Peyer's patch (tissue), 4 donors: ENCODE data around the gene SPATA20. TPM values are rescaled to one million over a fixed set of nuclear protein-coding genes. Genes with fewer than 3 reads are reported as not detected.

Source experiments
- DNase-seq, 3 donors: peaks; one replicate each; pipeline ENCODE4 v3.0.0-alpha.2; 2017 to 2019
- H3K27ac ChIP-seq, 4 donors: fragments of 200-600 bp; sonication (generic); one replicate each; pipeline ENCODE4 v1.5.1; 2016 to 2019
- H3K27me3 ChIP-seq, 2 donors: fragments of 200-600 bp; sonication (generic); one replicate each; pipeline ENCODE4 v1.5.1; 2019
- H3K36me3 ChIP-seq, 3 donors: fragments of 200-600 bp; sonication (generic); one replicate each; pipeline ENCODE4 v1.5.1; 2016 to 2019
- H3K4me1 ChIP-seq, 4 donors: fragments of 200-600 bp; sonication (generic); one replicate each; pipeline ENCODE4 v1.5.1; 2016 to 2019
- H3K4me3 ChIP-seq, 4 donors: fragments of 200-600 bp; sonication (generic); 1 replicate in 3 of 4; 2 replicates in 1 of 4; pipeline ENCODE4 v1.5.1; 2016 to 2019; ENCODE audit warnings: mild to moderate bottlenecking in 1 of 4
- H3K9me3 ChIP-seq, 4 donors: fragments of 200-600 bp; sonication (generic); one replicate each; pipeline ENCODE4 v1.5.1; 2016 to 2019; ENCODE audit warnings: mild to moderate bottlenecking in 1 of 4
- POLR2A ChIP-seq, 2 donors: fragments of 450-650 bp; IDR thresholded peaks; one replicate each; pipeline ENCODE4 v1.5.1; 2017; ENCODE audit warnings: antibody characterized with exemption in 2 of 2, mild to moderate bottlenecking in 2 of 2, moderate library complexity in 2 of 2
- total RNA-seq, 4 donors: library from RNA; depleted of rRNA; stranded (reverse); fragments of >200 nt; gene quantifications; one replicate each; pipeline ENCODE4 v1.1.0, GENCODE V29; 2016
- TF ChIP-seq, protein P1 (sequence below), 6 experiments: fragments of 450-650 bp in 4 of 6; fragments of 200-600 bp in 2 of 6; sonication (generic) in 1 of 6; IDR thresholded peaks; one replicate each; pipeline ENCODE4 v1.5.1; 2017 to 2019; ENCODE audit warnings: antibody characterized with exemption in 6 of 6, mild to moderate bottlenecking in 3 of 6, moderate library complexity in 1 of 6

The SPATA20 gene
- total RNA-seq, 4 donors from 2014 or later = 75.1 to 125 (median 110) TPM

DNA sequence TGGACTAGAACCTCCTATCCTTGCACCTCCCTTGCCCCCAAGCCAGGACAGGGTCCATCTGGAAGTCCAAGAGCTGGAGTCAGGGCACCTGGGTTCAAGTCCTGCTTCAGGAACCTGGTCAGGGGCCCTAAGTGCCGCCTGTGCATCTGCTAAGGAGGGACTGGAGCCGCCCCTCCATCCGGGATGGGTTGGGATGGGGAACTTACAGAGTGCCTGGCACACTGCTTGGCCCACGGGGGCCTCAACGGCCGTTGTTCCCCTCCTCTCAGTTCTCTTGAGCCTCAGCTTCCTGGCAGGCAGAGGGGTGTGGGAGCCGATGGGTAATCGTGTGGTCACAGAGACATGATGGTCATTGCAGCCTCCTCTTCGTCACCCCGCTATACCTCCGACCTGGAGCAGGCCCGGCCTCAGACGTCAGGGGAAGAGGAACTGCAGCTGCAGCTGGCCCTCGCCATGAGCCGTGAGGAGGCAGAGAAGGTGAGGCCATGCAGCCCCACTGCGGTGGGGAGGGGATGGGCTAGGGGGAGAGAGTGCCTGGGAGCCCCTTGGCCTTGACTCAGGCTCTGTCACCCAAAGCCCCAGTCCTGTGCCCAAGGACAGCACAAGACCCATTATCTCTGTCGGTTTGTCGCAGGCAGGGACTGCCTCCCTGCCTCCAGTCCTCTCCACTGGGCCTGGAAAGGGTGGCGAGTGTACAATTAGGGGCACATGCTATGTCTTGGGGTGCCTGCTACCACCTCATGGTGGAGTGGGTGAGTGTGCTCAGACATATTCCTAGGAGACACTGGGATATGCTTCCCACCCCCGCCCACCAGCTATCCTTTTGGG lies 9.0 kb upstream of the SPATA20 start:
- DNase-seq = no peak
- no peak for TF ChIP-seq POLR2A (IDR thresholded peaks at IDR 0.05)
- TF ChIP-seq, protein P1, sequence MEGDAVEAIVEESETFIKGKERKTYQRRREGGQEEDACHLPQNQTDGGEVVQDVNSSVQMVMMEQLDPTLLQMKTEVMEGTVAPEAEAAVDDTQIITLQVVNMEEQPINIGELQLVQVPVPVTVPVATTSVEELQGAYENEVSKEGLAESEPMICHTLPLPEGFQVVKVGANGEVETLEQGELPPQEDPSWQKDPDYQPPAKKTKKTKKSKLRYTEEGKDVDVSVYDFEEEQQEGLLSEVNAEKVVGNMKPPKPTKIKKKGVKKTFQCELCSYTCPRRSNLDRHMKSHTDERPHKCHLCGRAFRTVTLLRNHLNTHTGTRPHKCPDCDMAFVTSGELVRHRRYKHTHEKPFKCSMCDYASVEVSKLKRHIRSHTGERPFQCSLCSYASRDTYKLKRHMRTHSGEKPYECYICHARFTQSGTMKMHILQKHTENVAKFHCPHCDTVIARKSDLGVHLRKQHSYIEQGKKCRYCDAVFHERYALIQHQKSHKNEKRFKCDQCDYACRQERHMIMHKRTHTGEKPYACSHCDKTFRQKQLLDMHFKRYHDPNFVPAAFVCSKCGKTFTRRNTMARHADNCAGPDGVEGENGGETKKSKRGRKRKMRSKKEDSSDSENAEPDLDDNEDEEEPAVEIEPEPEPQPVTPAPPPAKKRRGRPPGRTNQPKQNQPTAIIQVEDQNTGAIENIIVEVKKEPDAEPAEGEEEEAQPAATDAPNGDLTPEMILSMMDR (IDR thresholded peaks at IDR 0.05) = no peak
- Histone ChIP-seq H3K36me3 (no peaks in the 10 kb centered on the region), H3K27ac (peak overlapping the region in 3 of 4 donors; percentile 9 to 88 (median 57)), H3K9me3 (no peaks in the 10 kb centered on the region), H3K27me3 (peaks cover 0 to 1% of the 10 kb centered on the region in 2 donors), H3K4me3 (peak overlapping the region in 2 of 4 donors; percentile 16 to 28), H3K4me1 (peaks cover 3 to 66% (median 4%) of the 10 kb centered on the region in 4 donors)

DNA sequence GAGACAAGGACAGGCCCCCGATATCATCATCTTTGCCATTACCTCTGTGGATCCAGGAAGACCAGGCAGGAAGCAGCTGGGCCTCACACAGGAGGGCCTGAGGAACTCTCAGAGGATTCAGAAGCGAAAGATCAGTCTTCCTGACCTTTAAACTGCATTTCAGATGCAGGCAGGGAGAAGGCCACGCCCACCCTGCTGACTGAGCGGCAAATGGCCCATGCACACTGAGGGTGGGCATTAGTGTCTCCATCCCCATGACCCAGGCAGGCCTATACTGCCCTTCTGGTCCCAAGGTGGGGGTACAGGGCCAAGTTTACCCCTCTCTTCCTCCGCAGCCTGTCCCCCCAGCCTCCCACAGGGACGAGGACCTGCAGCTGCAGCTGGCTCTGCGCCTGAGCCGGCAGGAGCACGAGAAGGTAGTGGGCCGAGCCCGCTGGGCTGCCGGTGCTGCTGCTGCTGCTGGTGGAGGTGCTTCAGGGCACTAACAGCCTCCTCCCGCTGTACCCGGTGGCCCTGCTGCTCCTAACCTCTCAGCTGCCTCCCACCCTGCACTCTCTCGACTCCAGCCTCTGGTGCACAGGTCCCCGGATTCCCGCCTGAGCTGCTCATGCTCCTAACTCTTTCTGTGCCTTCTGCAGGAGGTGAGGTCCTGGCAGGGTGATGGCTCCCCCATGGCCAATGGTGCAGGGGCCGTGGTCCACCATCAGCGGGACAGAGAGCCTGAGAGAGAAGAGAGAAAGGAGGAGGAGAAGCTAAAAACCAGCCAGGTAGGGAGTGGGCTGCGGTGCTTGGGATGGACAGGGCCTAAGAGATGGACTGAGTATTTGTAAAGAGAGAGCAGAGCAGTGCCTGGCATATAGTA lies 8.2 kb upstream of the SPATA20 start:
- DNase-seq = peak in 2 of 3 donors; percentile 74
- Histone ChIP-seq H3K36me3 (no peaks in the 10 kb centered on the region), H3K27ac (peak overlapping the region in 3 of 4 donors; percentile 9 to 88 (median 57)), H3K9me3 (no peaks in the 10 kb centered on the region), H3K27me3 (no peaks in the 10 kb centered on the region), H3K4me3 (peak overlapping the region in 2 of 4 donors; percentile 16 to 28), H3K4me1 (peaks cover 3 to 66% (median 6%) of the 10 kb centered on the region in 4 donors)
- TF ChIP-seq, protein P1 (IDR thresholded peaks at IDR 0.05) = no peak
- TF ChIP-seq POLR2A (IDR thresholded peaks at IDR 0.05) = no peak

DNA sequence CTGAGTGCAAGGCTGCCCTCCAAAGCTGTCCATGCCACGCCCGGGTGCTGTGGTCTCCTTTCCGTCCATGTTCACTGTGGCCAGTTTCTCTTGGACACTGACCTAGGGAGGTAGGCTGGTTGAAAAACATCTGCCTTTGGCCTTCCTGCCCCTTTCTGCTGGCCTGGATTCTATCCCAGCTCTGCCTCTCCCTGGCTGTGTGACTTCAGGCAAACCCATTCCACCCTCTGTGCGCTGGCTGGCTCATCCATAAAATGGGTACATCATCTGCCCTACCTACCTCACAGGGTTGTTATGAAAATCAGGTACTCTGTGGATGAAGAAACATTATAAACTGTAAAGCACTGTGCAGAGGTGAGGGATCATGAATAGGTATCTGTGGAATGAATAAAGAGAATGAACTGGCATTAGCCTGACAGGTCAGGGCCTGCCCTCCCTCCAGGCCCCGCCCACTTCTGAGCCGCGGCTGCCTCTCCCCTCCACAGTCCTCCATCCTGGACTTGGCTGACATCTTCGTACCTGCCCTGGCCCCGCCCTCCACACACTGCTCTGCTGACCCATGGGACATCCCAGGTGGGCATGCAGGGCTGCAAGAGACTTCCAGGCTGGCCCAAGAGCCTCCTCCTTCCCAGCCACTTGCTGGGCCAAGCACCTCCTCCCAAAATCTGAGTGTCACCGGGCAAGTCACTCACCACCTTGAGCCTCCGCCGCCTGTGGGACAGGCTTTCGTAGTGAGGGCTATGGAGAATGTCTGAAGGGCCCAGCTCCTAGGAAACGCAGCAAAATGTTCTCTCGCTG lies 7.0 kb upstream of the SPATA20 start:
- no peaks in the 10 kb centered on the region for H3K36me3 ChIP-seq
- H3K9me3 ChIP-seq = no peaks in the 10 kb centered on the region
- H3K27me3 ChIP-seq = no peaks in the 10 kb centered on the region
- H3K4me3 ChIP-seq = no peak overlapping the region
- peaks cover 3 to 56% (median 6%) of the 10 kb centered on the region in 4 donors for H3K4me1 ChIP-seq
- peak overlapping the region in 2 of 4 donors; percentile 6 to 95 for H3K27ac ChIP-seq
- DNase-seq = peak in 2 of 3 donors; percentile 76 to 79
- TF ChIP-seq, protein P1 (IDR thresholded peaks at IDR 0.05) = no peak
- TF ChIP-seq POLR2A (IDR thresholded peaks at IDR 0.05) = no peak

DNA sequence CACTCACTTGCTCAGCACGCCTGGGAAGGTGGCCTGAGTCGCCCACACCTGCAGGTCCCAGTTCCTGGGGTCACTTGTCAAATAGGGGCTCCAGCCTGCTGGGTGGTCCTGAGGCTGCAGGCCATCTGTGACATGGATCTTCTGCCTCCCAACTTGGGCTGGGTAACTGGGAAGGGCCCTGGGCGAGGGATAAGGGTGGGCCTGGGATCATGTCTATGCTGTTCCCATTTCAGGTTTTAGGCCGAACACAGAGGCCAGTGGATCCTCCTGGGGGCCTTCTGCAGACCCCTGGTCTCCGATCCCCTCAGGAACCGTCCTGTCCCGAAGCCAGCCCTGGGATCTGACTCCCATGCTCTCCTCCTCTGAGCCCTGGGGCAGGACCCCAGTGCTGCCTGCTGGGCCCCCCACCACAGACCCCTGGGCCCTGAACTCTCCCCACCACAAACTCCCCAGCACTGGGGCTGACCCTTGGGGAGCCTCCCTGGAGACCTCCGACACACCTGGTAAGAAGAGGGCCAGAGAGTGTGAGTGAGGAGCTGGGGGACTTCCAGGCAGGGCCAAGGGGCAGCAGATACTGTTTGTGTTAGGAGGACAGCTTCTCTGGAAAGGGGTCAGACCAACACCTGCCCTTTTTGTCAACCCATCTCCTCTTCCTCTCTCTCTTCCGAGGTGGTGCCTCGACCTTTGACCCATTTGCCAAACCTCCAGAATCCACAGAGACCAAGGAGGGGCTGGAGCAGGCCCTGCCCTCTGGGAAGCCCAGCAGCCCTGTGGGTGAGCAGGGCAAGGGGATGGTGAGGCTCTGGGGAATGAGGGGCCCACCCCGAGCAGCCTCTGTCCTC lies 6.2 kb upstream of the SPATA20 start:
- H3K4me1 ChIP-seq = peaks cover 3 to 56% (median 6%) of the 10 kb centered on the region in 4 donors
- peak overlapping the region in 3 of 4 donors; percentile 76 to 95 (median 85) for H3K27ac ChIP-seq

More for the DNA sequence above, 6.2 kb upstream of the SPATA20 start:
- no peaks in the 10 kb centered on the region for H3K36me3 ChIP-seq
- peak overlapping the region in 2 of 4 donors; percentile 65 to 70 for H3K4me3 ChIP-seq
- H3K27me3 ChIP-seq = no peaks in the 10 kb centered on the region
- no peak for TF ChIP-seq POLR2A (IDR thresholded peaks at IDR 0.05)
- TF ChIP-seq, protein P1 (IDR thresholded peaks at IDR 0.05) = no peak
- DNase-seq = peak in 1 of 3 donors; percentile 54
- no peaks in the 10 kb centered on the region for H3K9me3 ChIP-seq
